ENCODE measurements around the gene LENG9. TPM values are rescaled to one million over a fixed set of nuclear protein-coding genes. Genes with fewer than 3 reads are reported as not detected.

Gene LENG9
- total RNA-seq, 2 donors from 2014 or later: 2.5 to 3.5 TPM

GRCh38 chr19:54430306-54431254 is 33.0 kb downstream of the LENG9 start:
- 13 to 15% methylated on average over 28 to 41 of the region's 43 CpGs for WGBS, 2 experiments (ENCODE audit: insufficient coverage in 1 of 2, insufficient read length in 1 of 2)
- Histone ChIP-seq H3K4me1 (ENCODE audit: control insufficient read depth, insufficient read depth, low read length) (no peaks in the 10 kb centered on the region), H3K36me3 (ENCODE audit: control insufficient read depth, insufficient read depth, low read length) (no peaks in the 10 kb centered on the region), H3K27ac (ENCODE audit: low read depth, low read length) (no peak overlapping the region), H3K9me3 (ENCODE audit: control insufficient read depth, low read length) (no peaks in the 10 kb centered on the region), H3K27me3 (ENCODE audit: control insufficient read depth, insufficient read depth, low read length, poor library complexity, severe bottlenecking) (peaks cover 11% of the 10 kb centered on the region), H3K9ac (ENCODE audit: extremely low read depth, low read length, poor library complexity, severe bottlenecking) (no peak overlapping the region), H3K4me3 (ENCODE audit: low read length) (no peak overlapping the region)
- TF ChIP-seq CTCF (conservative IDR thresholded peaks at IDR 0.05): peak; percentile 65
- H3K4me3 Mint-ChIP-seq: peak overlapping the region; percentile 34
- H3K4me1 Mint-ChIP-seq: peaks cover 4% of the 10 kb centered on the region
- peaks cover 2% of the 10 kb centered on the region for H3K36me3 Mint-ChIP-seq (ENCODE audit: low read depth)
- H3K9me3 Mint-ChIP-seq: no peaks in the 10 kb centered on the region
- peaks cover 77% of the 10 kb centered on the region for H3K27me3 Mint-ChIP-seq (ENCODE audit: insufficient read depth)
- no peak overlapping the region for H3K27ac Mint-ChIP-seq
- peak; percentile 95 for DNase-seq

GRCh38 chr19:54429545-54430227 is 33.9 kb downstream of the LENG9 start:
- Histone ChIP-seq H3K4me1 (ENCODE audit: control insufficient read depth, insufficient read depth, low read length) (no peaks in the 10 kb centered on the region), H3K9ac (ENCODE audit: extremely low read depth, low read length, poor library complexity, severe bottlenecking) (no peak overlapping the region), H3K36me3 (ENCODE audit: control insufficient read depth, insufficient read depth, low read length) (no peaks in the 10 kb centered on the region), H3K27me3 (ENCODE audit: control insufficient read depth, insufficient read depth, low read length, poor library complexity, severe bottlenecking) (peaks cover 19% of the 10 kb centered on the region), H3K9me3 (ENCODE audit: control insufficient read depth, low read length) (no peaks in the 10 kb centered on the region), H3K4me3 (ENCODE audit: low read length) (no peak overlapping the region), H3K27ac (ENCODE audit: low read depth, low read length) (no peak overlapping the region)
- Mint-ChIP-seq H3K9me3 (no peaks in the 10 kb centered on the region), H3K4me3 (peak overlapping the region; percentile 34), H3K27me3 (ENCODE audit: insufficient read depth) (peaks cover 82% of the 10 kb centered on the region), H3K27ac (no peak overlapping the region), H3K36me3 (ENCODE audit: low read depth) (no peaks in the 10 kb centered on the region), H3K4me1 (peaks cover 4% of the 10 kb centered on the region)
- peak; percentile 71 for DNase-seq
- WGBS, 2 experiments (ENCODE audit: insufficient coverage in 1 of 2, insufficient read length in 1 of 2): 78 to 85% methylated on average over 5 to 13 of the region's 13 CpGs
- TF ChIP-seq CTCF (conservative IDR thresholded peaks at IDR 0.05): peak; percentile 42

GRCh38 chr19:54429176-54429495 is 34.4 kb downstream of the LENG9 start:
- H3K27ac ChIP-seq (ENCODE audit: low read depth, low read length): peak overlapping the region; percentile 24
- no peaks in the 10 kb centered on the region for H3K9me3 ChIP-seq (ENCODE audit: control insufficient read depth, low read length)
- no peaks in the 10 kb centered on the region for H3K36me3 ChIP-seq (ENCODE audit: control insufficient read depth, insufficient read depth, low read length)
- no peak overlapping the region for H3K9ac ChIP-seq (ENCODE audit: extremely low read depth, low read length, poor library complexity, severe bottlenecking)
- TF ChIP-seq CTCF (conservative IDR thresholded peaks at IDR 0.05): no peak
- peak; percentile 43 for DNase-seq
- no peaks in the 10 kb centered on the region for H3K4me1 ChIP-seq (ENCODE audit: control insufficient read depth, insufficient read depth, low read length)
- H3K4me3 ChIP-seq (ENCODE audit: low read length): no peak overlapping the region
- WGBS, 2 experiments (ENCODE audit: insufficient coverage in 1 of 2, insufficient read length in 1 of 2): 92% methylated on average over 2 to 8 of the region's 8 CpGs
- Mint-ChIP-seq H3K4me1 (peaks cover 4% of the 10 kb centered on the region), H3K27me3 (ENCODE audit: insufficient read depth) (peaks cover 84% of the 10 kb centered on the region), H3K4me3 (no peak overlapping the region), H3K36me3 (ENCODE audit: low read depth) (no peaks in the 10 kb centered on the region), H3K9me3 (no peaks in the 10 kb centered on the region), H3K27ac (no peak overlapping the region)
- H3K27me3 ChIP-seq (ENCODE audit: control insufficient read depth, insufficient read depth, low read length, poor library complexity, severe bottlenecking): peaks cover 21% of the 10 kb centered on the region
